Measurements from ENCODE around the gene CATSPERD. TPM values are rescaled to one million over a fixed set of nuclear protein-coding genes. Genes with fewer than 3 reads are reported as not detected.
A peak's percentile ranks its signal among the peaks of the same experiment; 100 is the strongest.

CATSPERD gene
- total and polyA plus RNA-seq, 9 of the 15 experiments (the other 6 are each of a cell fraction or from before 2014, with no cell fraction given): not detected

DNA sequence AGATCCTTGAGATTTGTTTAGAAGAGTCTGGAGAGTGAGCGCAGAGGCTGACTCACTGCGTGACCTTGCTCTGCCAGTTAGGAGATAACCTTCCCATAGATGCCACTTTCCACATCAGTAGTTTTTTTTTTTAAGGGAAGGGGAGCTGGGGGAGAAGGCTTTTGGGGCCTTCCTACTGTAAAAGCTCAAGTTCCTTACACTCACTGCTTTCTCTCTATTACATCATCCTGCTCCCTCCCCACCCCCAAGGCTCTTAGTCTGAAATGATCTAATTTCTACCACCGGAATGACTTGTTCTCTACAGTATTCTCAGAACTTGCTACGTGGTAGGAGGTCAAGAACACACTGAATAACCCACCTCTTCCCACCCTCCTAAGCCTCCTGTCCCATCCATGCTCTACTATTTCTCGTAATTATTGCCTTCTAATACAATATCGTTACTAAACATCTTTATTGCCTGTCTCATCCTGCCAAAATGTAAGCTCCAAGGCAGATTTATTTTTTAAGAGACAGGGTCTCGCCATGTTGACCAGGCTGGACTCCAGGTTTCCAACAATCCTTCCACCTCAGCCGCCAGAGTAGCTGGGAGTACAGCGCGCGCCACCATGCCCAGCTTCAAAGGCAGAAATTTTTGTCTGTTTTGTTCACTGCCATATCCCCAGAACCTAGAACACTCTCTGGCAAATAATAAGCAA lies 1.7 kb upstream of the CATSPERD start (continued):
- TF ChIP-seq TAF1 (IDR thresholded peaks at IDR 0.05; ENCODE audit: control insufficient read depth, extremely low read depth, insufficient read depth, low read length, severe bottlenecking) (peak; percentile 66), SMARCC2 (IDR thresholded peaks at IDR 0.05; ENCODE audit: low read depth) (peak; percentile 65), BACH1 (tag; IDR thresholded peaks at IDR 0.05) (peak; percentile 70; the same call in 1 of the 2 replicates), COPS2 (conservative IDR thresholded peaks at IDR 0.05) (no peak), NRF1 (conservative IDR thresholded peaks at IDR 0.05 in 1 of 2, IDR thresholded peaks at IDR 0.05 in 1 of 2) (peak in 1 of 2 experiments; percentile 36; a peak in 2 of 4 replicates), PCBP1 (IDR thresholded peaks at IDR 0.05; ENCODE audit: low read depth, low read length, poor library complexity, severe bottlenecking) (no peak), NCOA1 (IDR thresholded peaks at IDR 0.05; ENCODE audit: low read depth) (peak; percentile 40; the same call in 1 of the 2 replicates), ZNF717 (CRISPR knock-in tag; IDR thresholded peaks at IDR 0.05) (no peak), DPF2 (IDR thresholded peaks at IDR 0.05) (peak; percentile 80; the same call in 1 of the 2 replicates), ZSCAN32 (CRISPR knock-in tag; IDR thresholded peaks at IDR 0.05) (peak; percentile 92), MYC (IDR thresholded peaks at IDR 0.05; ENCODE audit: low read depth, low read length) (peak; percentile 78; the same call in 1 of the 2 replicates), MYC (CRISPR knock-in tag; IDR thresholded peaks at IDR 0.05; ENCODE audit: borderline replicate concordance, low read depth) (no peak), KDM5B (IDR thresholded peaks at IDR 0.05; ENCODE audit: insufficient replicate concordance, low read depth, low read length) (peak; percentile 83), ZFX (CRISPR knock-in tag; IDR thresholded peaks at IDR 0.05) (peak; percentile 64), ZNF318 (IDR thresholded peaks at IDR 0.05; ENCODE audit: borderline replicate concordance in 1 of 2, low read depth in 1 of 2) (peak in 1 of 2 experiments; percentile 70; a peak in 2 of 4 replicates)
- TF ChIP-seq, protein P1, sequence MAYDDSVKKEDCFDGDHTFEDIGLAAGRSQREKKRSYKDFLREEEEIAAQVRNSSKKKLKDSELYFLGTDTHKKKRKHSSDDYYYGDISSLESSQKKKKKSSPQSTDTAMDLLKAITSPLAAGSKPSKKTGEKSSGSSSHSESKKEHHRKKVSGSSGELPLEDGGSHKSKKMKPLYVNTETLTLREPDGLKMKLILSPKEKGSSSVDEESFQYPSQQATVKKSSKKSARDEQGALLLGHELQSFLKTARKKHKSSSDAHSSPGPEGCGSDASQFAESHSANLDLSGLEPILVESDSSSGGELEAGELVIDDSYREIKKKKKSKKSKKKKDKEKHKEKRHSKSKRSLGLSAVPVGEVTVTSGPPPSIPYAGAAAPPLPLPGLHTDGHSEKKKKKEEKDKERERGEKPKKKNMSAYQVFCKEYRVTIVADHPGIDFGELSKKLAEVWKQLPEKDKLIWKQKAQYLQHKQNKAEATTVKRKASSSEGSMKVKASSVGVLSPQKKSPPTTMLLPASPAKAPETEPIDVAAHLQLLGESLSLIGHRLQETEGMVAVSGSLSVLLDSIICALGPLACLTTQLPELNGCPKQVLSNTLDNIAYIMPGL (CRISPR knock-in tag; IDR thresholded peaks at IDR 0.05): 0 out of 2 replicates have a peak, but pooled peaks have one; percentile 29

All from K562 (cell line).